GM12892 (cell line): ENCODE results near the gene PRSS36.

Experiments used
- POLR2AphosphoS5 ChIP-seq: IDR thresholded peaks from 2 replicates; pipeline ENCODE4 v1.6.1; 2011; ENCODE audit warnings: low read depth, low read length, control low read depth
- TAF1 ChIP-seq: IDR thresholded peaks from 2 replicates; pipeline ENCODE4 v1.6.1; 2011; ENCODE audit warnings: low read depth, mild to moderate bottlenecking, control low read depth, low read length, borderline replicate concordance

DNA sequence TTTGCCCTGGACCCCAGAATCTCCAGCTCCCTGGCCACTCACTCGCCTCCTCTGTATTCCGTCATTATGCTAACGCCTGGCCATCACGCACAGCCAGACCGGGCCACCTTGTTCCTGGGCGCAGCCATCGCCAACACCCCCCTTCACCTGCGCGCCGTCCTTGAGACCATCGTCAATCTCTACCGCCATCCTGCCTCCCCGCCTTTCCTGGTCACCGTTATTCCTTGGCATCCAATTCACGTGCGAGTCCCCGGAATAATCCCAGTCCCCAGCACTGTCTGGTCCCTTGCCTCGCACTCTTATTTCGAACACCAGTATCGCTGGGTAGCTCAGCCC lies 55.8 kb downstream of the PRSS36 start:
- TF ChIP-seq TAF1 (no peak), POLR2AphosphoS5 (no peak)
